CD4-positive, alpha-beta T cell treated with Interleukin-17A for 1 hour (primary cell): ENCODE measurements around the gene C16orf96.
A peak's percentile ranks its signal among the peaks of the same experiment; 100 is the strongest.

Experiments used
- DNase-seq: peaks from one replicate; pipeline ENCODE4 v3.0.0-alpha.2; 2020

Gene C16orf96

GRCh38 chr16:4556112-4556511 lies at the start of gene C16orf96:
C16orf96 (plus strand) TSS chr16:4556340; CDS start chr16:4556490, 150 bp downstream.
- DNase-seq, result no peak

DNA sequence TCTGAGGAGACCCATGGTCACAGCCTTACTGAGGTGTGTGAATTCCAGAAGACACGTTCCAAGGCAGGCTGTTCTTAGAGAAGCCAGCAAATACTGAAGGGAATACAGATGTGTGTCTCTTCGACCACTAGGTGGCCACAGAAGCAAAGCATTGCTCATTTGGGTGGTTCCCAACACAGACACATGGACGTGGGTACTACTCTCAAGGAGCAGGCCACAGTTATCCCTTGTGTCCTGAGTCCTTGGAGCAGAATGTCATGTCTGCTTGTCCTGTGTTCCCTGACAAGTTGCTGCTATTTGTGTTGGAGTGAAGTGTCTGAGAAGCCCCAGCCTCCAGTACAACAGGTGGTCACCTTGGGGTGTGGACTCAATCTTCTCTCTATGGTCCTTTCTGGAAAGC lies 49.7 kb upstream of the C16orf96 start:
- peak; percentile 81 for DNase-seq

DNA sequence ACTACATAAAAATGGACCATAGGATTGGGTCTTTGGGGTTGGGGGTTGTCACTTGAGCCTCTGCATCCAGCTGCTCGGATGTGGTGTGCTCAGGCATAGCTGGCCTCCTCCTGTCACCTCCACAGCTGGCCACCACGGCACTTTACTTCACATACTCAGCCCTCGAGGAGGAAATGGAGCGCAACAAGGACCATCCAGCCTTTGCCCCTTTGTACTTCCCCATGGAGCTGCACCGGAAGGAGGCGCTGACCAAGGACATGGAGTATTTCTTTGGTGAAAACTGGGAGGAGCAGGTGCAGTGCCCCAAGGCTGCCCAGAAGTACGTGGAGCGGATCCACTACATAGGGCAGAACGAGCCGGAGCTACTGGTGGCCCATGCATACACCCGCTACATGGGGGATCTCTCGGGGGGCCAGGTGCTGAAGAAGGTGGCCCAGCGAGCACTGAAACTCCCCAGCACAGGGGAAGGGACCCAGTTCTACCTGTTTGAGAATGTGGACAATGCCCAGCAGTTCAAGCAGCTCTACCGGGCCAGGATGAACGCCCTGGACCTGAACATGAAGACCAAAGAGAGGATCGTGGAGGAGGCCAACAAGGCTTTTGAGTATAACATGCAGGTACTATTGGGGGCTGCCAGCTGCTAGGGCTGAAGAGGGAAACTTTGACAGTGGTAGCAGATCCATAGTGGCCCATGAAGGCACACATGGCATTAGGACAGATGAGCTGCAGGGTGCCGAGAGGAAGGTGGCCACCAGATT lies 48.4 kb upstream of the C16orf96 start:
- no peak for DNase-seq

- no peak for DNase-seq
Measured at GRCh38 chr16:4508806-4509205, 47.3 kb upstream of the C16orf96 start.

GRCh38 chr16:4509420-4509819 lies 46.7 kb upstream of the C16orf96 start:
- no peak for DNase-seq

- no peak for DNase-seq
Measured at GRCh38 chr16:4510131-4510530, 46.0 kb upstream of the C16orf96 start.

DNA sequence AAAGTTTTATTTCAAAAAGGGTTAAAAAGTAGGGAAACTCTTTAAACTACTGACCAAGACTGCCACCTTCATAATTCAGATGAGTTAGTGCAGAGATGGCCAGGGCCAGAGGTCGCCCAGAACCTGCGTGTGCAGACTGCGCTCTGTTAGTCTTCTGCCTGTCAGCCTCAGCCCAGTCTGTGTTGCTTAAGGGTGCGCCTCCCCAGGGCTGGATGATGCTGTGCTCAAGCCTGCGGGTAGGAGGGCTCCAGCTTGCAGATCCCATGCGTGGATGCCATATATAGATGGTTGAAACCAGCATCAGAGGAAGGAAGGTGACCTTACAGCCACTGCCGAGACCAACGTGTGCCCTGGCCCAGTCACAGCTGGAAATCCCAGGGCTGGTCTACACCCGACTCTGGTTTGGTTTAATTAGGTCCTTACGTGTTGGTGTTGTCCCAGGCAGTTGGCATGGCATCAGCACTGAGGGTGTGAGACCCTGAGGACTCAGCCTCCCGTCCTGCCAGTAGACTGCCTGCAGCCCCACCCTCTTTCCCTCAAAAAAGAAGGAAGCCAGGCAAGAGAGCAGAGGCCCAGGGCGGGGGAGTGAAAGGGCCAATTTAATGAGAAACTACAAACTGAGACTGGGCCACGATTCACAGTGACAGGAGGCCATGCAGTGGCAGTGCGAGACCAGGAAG lies 45.3 kb upstream of the C16orf96 start:
- DNase-seq, result no peak

GRCh38 chr16:4511441-4512082 lies 44.6 kb upstream of the C16orf96 start:
- DNase-seq, result no peak

DNA sequence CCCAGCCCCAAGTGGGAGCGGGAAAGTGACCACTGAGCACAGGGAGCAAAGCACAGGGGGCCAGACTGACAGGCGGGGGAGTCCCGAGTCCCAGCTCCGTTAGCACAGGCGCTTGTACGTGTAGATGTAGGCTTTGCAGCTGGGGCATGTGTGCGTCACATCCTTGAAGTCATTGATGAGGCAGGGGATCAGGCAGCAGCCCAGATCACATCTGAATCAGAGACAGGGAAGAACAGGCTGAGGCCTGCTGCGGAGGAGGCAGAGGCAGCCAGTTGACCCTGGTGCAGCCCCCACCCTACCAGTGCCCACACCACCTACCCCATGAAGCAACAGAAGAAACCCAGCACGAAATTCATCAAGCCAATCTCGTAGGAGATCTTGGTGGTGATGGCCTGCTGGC lies 43.7 kb upstream of the C16orf96 start:
- DNase-seq, result no peak

- DNase-seq, result no peak
Measured at GRCh38 chr16:4513086-4513860, 42.9 kb upstream of the C16orf96 start.

DNA sequence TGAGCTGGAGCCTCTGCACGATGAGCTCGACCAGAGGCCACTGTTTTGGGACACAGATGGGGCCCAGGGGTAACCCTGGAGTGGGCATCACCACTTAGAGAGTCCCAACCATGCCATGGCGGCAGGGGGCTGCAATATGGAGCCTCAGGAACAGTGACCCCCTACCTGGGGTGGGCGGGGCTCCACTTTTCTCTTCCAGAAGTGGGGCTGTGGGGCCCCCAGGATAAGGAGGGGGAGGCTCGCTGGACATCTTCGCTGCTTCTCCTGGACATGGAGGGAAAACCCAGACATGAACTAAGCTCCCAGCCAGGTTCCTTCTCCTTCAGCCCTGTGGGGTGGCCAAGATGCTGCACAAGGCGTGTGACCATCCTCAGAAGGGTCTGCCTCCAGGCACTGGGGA lies 42.3 kb upstream of the C16orf96 start:
- DNase-seq, result no peak

DNA sequence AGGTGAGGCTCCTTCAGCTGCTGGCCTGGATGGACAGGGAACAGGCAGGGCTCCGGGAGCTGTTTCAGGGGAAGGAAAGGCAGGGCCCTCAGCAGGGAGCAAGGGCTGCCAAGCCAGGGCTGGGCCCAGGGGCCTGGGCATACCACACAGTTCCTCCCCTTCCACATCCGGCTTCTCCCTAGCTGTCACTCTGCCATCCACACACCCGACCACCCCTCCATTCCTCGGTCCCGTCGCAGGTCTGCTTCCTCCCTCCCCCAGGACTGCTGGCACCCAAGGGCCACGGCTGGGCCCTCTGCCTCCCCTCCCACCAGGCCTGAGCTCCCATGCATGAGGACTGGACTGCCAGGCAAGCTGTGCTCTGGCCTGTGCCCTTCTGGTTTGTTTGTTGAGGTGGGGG lies 41.5 kb upstream of the C16orf96 start:
- DNase-seq, result no peak

- peak; percentile 44 for DNase-seq
Measured at GRCh38 chr16:4515611-4516233, 40.4 kb upstream of the C16orf96 start.

DNA sequence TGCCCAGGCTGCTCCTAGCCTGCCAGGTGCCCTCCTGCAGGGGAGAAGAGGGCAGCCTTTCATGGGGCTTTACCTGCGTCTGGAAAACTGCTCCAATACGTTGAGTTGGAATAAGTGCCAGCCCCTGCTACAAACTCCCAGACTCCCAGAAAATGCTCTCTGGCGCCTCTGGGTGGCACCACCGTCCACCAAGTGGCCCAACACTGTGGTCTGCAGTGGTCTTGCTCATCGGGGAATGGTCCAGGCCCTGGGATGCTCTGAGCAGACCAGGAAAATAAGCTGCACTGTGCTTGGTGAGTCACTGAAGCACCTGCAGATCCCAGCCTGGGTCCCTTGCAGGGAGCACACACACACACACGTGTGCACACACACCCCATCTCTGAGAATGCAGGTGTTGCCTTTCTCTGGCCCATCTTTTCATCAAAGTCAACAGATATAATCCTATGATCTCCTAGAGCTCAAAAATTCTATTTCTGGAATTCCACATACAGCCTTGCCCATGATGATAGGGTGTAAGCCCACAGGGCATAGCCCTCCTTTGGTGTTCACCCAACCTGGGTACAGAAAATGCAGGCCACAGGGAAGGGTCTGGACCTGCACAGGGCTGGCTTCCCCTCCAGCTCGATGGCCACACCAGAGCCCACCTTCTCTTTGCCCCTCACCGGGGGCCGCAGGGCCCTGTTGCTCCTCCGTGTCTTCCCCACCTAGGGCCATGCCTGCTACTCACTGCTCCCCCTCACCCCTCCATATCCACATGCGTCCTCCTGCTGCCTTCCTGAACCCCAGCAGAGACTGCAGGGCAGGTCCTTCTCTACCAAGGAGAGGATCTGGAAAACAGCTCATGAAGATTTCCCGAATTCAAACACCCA lies 38.1 kb upstream of the C16orf96 start:
- no peak for DNase-seq

DNA sequence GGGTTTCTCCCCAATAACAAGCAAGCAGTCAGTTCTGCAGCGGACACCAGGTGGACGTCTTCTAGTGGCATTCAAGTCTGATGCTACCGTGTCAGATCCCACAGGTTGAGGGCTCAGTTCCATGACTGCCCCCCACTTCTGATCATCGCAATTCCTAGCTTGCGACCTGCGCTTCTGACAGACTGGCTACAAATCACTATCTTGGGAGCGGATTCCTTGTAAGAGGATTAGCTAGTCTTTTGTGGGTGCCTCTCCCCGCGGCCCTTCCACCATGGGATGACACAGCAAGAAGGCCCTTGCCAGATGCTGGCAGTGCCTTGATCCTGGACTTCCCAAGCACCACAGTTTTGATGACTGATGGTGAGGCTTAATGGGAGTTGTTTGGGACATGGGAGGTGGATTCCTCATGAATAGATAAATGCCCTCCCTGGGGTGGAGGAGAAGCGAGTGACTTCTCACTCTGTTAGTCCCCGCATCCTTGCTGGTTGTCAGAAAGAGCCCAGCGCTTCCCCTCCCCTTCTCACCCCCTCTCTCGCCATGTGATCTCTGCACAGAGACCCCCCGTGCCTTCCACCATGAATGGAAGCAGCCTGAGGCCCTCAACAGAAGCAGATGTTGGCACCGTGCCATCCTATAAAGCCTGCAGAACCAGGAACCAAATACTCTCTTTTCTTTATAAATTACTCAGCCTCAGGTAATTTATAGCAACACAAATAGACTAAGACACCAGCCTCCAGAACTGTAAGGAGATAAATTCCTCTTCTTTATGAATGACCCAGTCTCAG lies 36.7 kb upstream of the C16orf96 start:
- no peak for DNase-seq

DNA sequence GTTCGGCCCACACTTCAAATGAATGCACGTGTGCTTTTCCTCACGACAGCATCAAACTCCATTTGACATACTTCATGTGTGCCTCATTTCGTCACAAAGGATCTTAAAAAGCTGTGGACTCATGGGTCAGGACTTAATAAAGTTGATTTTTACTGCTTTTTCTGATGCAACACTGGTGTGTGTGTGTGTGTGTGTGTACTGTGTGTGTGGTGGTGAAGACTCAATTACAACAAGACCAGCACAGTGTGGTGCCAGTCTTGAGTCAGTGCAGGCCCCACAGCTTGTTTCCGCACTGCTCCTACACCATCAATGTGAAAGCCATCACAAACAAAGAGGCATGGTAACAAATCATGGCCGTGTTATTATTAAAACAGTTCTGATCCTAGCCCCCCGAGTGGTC lies 35.2 kb upstream of the C16orf96 start:
- DNase-seq, result no peak

GRCh38 chr16:4522051-4522581 lies 34.0 kb upstream of the C16orf96 start:
- DNase-seq, result no peak

DNA sequence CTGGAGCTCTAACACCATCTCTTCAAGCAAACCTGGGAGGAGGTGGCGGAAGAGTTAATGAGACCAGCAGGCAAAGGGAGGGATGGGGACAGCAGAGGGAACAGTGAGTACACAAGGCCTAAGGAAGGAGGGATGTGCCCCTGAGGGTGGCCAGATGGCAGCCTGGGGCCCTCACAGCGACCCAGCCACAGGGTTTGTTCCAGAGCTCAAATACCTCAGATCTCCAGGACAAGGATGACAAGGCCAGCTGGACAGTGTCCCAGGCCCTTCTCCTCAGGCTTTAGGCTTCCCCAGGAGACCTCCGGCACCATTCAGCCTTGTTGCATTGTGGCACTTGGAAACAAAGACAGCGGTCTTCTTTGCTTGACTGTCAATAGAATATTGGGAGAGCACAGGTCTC lies 32.5 kb upstream of the C16orf96 start:
- DNase-seq, result no peak

- DNase-seq, result no peak
Measured at GRCh38 chr16:4524571-4524970, 31.6 kb upstream of the C16orf96 start.

GRCh38 chr16:4525069-4525468 lies 31.1 kb upstream of the C16orf96 start:
- no peak for DNase-seq
